ENCODE measurements around the gene TRAF3IP1. TPM values are rescaled to one million over a fixed set of nuclear protein-coding genes. Genes with fewer than 3 reads are reported as not detected.

TRAF3IP1 gene
- total RNA-seq, 1 donor from 2014 or later = 19.3 TPM

DNA sequence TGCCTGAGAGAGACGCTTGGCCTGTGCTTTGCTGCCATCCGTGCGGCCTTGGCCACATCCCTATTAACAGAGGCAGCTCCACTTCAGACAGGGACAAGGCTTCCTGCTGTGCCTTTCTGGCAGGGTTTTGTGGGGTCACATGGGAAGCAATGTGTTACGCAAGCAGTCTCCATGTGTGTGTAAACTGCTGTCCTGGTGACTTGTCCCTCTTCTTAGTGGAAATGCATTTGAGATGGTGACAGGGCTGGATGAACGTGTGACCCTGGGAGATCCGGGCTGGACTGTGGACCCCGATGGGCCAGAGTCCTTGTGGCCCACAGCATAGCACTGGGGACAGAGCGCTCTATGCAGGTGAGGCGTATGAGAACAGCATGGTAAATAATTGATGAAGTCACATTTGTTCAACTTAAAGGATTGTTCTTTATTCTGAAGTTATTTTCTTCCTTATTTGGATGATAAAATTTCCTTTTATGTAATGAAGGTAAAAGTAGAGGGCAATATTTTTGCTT is 129.6 kb downstream of the TRAF3IP1 start:
- H3K27ac Mint-ChIP-seq (ENCODE audit: unreplicated experiment) = no peak overlapping the region
- no peak for DNase-seq (ENCODE audit: low read depth, low spot score)
- no peaks in the 10 kb centered on the region for H3K9me3 Mint-ChIP-seq
- no peaks in the 10 kb centered on the region for H3K27me3 Mint-ChIP-seq (ENCODE audit: low read depth)
- TF ChIP-seq, protein P1, sequence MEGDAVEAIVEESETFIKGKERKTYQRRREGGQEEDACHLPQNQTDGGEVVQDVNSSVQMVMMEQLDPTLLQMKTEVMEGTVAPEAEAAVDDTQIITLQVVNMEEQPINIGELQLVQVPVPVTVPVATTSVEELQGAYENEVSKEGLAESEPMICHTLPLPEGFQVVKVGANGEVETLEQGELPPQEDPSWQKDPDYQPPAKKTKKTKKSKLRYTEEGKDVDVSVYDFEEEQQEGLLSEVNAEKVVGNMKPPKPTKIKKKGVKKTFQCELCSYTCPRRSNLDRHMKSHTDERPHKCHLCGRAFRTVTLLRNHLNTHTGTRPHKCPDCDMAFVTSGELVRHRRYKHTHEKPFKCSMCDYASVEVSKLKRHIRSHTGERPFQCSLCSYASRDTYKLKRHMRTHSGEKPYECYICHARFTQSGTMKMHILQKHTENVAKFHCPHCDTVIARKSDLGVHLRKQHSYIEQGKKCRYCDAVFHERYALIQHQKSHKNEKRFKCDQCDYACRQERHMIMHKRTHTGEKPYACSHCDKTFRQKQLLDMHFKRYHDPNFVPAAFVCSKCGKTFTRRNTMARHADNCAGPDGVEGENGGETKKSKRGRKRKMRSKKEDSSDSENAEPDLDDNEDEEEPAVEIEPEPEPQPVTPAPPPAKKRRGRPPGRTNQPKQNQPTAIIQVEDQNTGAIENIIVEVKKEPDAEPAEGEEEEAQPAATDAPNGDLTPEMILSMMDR (conservative IDR thresholded peaks at IDR 0.05) = no peak
- H3K4me3 Mint-ChIP-seq = no peak overlapping the region
- H3K36me3 Mint-ChIP-seq (ENCODE audit: low read depth) = peaks cover 43% of the 10 kb centered on the region
- peaks cover 4% of the 10 kb centered on the region for H3K4me1 Mint-ChIP-seq

DNA sequence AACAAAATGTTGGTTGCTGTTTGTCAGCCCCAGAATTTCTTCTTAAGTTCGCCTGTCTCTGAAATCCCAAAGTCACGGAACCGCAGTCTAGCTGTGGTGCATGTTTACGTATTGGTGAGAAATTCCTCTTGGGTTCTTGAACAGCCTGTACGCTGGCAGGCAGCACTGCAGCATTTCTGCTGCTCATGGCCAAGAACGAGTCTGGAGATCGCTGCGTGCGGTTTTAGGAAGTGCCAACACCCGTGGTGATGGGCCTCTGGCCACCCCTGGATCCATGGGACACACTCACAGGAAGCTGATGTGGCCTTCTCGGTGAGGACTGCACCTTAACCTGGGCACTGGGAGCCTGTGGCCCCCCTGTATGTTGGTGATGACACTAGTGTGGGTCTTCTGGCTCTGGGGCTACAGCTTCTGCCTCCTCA is 130.1 kb downstream of the TRAF3IP1 start:
- Mint-ChIP-seq H3K4me3 (no peak overlapping the region), H3K27me3 (ENCODE audit: low read depth) (no peaks in the 10 kb centered on the region), H3K9me3 (peaks cover 2% of the 10 kb centered on the region), H3K4me1 (no peaks in the 10 kb centered on the region), H3K36me3 (ENCODE audit: low read depth) (peaks cover 39% of the 10 kb centered on the region), H3K27ac (ENCODE audit: unreplicated experiment) (no peak overlapping the region)
- DNase-seq (ENCODE audit: low read depth, low spot score) = no peak
- TF ChIP-seq, protein P1 (conservative IDR thresholded peaks at IDR 0.05) = no peak

Other genes with a start within 250 kb of the TRAF3IP1 start
- gene ESPNL, start 220.2 kb upstream of the TRAF3IP1 start, total RNA-seq = 0.16 and 0.40 TPM in 2 replicates
- gene KLHL30, start 181.8 kb upstream of the TRAF3IP1 start, total RNA-seq = 0.23 and 0.25 TPM in 2 replicates
- 2.6 and 2.8 TPM in 2 replicates for gene ERFE, start 161.5 kb upstream of the TRAF3IP1 start, total RNA-seq
- gene ILKAP, start 116.8 kb upstream of the TRAF3IP1 start, total RNA-seq = 63.2 and 65.8 TPM in 2 replicates
- gene HES6, start 80.5 kb upstream of the TRAF3IP1 start, total RNA-seq = 143 and 152 TPM in 2 replicates
- gene PER2, start 31.9 kb upstream of the TRAF3IP1 start, total RNA-seq = 8.6 TPM in 2 replicates
- gene ASB1, start 106.4 kb downstream of the TRAF3IP1 start, total RNA-seq = 37.5 and 39.9 TPM in 2 replicates